Measurements from ENCODE around the gene NCKAP5.

NCKAP5 gene

DNA sequence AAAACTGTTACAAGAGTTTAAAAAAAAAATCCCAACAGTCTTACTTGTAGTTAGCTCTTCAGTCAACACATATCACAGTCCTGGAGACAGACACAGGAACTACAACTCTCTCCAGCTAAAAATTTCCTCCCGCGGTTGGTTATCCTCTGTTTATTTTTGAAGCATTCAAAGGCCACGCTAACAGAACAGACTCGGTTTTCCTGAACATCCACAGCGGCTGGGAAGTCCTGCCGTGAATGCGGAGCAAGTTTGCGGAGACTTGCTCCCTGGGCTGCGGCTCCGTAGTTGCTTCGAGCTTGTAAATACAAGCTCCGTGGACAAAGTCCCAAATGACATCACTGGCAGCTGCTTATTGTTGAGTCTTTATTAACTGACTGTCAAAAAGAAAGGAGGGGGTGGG, at the start of gene NCKAP5:
Gene NCKAP5, minus strand, starts transcription at position 292 of the 400 bp plus-strand sequence. CDS start 50,937 bp downstream, outside the sequence.
- DNase-seq (ENCODE audit: low read depth in 2 of 2): no peak

DNA sequence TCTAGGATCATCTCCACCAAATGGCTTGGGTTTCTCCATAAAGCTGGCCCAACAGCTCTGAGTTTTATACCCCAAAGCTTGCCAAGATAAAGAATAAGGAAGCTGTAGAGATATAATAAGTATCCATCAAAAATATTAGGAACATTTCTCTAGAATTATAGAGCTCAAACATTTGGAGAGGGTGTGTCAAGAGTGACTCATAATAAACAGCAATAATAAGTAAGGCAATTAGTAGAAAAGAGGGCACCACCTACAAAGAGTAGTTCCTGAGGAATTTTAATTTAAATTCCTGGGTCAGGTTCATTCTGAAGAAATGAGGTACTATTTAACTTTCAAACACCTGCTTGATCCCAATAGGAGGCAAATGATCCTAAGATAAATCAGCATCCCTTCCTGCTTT, 41.4 kb upstream of the NCKAP5 start:
- DNase-seq (ENCODE audit: low read depth in 2 of 2): no peak

DNA sequence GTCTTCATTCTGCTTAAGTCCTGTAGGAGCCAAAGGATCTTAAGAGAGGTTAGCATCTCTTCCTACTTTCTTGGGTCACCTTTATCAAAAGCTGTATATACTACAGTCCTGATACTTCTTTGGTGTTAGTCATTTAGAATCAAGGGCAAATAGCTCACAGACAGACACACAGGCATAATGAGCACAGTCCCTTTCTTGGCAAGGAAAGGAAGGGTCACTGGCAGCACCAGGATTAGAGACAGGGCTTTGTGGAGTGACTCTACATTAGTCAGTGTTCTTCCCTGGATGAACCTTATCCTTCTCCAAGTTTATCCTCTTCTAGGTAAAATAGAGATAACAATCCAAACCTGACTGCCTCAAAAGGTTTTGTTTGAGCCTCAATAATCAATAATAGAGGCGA, 40.0 kb upstream of the NCKAP5 start:
- no peak for DNase-seq (ENCODE audit: low read depth in 2 of 2)

DNA sequence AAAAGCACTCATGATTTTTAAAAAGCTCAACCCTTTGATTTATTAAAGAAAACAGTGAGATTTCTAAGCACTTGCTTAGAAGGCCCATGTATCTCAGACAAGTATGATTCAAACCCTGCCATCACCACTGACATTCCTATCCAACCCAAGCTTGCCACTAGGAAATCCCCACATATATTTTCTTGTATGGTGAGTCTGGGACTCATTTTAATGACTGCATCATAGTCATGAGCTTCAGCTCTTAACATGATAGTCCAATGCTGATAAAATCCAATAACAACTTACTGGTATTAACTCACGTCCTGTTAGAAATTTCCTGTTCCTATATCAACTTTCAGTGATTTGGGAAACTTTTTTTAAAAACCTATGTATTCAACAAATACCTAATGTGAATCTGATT, 39.4 kb upstream of the NCKAP5 start:
- no peak for DNase-seq (ENCODE audit: low read depth in 2 of 2)

DNA sequence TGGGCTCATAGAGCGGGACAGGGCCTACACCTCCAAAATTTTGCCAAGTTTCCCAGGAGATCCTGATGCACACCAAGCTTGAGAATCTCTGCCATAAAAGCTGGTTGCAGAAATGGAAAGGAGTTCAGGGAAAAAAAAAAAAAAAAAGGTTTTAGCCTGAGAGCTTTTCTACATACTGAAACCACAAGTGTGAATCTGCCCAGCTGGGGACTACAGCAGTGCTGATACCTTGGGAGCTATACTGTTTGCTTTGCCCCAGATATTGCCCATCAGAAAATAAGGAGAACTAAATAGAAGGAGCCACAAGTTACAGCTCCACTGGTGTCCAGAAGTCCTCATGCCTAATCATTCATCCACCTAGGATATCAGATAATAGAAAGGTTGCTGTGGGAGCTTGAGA, 38.4 kb upstream of the NCKAP5 start:
- no peak for DNase-seq (ENCODE audit: low read depth in 2 of 2)

DNA sequence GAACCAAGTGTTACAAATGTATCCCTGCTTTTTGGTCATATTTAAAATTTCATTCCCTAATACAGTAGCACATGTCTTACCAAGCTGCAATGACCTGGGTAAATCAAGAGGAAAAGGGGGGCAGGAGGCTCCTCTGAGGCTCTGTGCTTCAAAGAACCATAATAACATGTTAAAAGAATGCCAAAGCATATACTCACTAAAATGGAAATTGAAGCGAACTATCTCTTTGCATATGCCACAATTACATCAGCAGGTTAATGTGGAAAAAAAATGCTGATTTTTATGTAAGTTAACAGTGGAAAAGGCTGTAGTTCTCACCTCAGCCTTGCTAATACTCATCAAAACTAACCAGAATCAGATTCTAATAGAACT, 37.5 kb upstream of the NCKAP5 start:
- no peak for DNase-seq (ENCODE audit: low read depth in 2 of 2)

DNA sequence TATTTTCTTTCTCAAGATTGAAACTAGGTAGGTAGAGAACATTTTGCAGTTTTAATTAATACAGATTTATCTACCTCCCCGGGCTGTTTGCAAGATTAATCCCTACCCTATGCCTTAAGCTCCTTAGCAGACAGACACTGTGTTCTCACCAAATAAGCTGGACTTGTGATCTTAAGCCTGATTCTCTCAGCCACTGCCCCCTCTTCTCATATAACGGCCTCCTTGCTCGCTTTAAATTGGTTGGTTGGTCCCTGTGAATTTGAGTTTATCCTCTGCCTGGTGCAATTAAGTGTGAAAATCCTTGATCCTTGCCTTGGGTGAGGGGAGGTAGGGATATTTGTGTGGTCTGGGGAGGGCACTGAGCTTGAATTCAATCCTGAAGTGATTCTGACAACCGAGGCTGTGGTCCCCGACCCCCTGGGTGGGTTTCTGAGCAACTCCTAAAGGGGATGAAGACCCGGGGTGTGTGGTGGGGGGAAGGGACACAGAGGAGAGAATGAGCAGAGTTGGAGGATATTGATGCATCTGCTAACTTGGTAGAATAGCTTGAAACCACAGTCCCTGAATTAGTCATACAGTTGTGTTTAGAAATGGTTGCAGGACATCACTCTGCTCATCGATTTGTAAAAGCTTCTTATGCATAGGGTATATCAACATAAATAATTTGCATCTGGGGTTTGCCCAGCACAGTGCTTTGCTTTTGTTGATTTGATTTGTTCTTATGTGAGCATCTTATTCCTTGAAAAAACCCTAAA, 36.9 kb upstream of the NCKAP5 start:
- no peak for DNase-seq (ENCODE audit: low read depth in 2 of 2)

DNA sequence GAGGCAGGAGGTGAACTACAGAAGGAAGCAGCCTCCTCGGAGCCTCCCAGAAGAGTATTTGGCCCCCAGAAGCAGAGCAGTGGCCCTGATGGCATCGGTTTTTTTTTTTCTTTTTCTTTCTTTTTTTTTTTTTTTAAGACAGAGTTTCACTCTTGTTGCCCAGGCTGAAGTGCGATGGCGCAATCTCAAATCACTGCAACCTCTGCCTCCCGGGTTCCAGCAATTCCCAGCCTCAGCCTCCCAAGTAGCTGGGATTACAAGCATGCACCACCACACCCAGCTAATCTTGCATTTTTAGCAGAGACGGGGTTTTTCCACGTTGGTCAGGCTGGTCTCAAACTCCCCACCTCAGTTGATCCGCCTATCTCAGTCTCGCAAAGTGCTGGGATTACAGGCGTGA, 34.8 kb upstream of the NCKAP5 start:
- no peak for DNase-seq (ENCODE audit: low read depth in 2 of 2)

DNA sequence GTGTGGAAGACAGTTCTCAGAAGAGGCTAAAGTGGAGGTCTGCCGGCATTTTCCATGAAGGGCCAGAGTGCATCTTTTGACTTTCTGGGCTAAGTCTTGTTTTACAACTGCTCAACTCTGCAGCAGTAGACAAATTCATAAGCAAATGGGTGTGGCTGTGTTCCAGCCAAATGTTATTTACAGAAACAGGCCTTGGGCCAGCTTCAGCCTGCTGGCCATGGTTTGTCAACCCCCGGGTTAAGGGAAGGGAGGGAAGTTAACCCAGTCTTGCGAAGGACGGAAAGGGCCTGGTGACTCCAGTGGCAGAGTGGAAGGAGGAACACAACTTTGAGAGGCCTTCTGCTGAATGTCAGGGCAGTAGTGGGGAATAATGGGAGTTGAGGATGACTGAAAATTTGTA, 34.3 kb upstream of the NCKAP5 start:
- DNase-seq (ENCODE audit: low read depth in 2 of 2): no peak

DNA sequence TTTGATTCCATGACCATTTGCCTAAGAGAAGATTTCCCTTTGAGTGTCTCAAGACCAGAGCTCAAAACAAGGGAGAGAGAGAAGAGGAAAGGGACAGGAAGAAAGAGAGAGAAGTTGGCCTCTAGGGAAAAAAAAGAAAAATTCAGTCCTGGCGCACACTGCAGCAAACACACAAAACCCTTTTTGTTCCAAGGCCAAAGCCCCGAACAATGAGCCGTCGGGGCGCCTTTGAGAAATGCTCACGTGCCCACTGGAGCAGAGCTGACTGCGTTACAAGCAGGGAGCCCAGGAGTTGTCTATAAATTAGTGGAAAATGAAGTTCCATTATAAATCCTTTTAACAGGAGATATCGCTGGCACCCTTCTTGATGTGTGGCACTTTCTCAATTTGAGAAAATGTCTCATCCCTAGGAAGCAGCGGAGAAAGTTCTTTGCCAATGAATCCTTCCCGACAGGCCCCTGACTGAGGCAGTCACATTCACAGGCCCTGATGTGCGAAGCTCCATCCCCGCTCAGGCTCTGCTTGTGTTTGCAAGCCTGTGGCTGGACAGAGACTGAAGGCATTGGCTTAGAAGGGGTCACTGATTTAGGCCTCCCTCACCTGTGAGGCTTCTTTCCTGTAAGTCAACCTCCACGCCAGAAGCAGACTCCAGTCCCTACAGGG, 32.1 kb upstream of the NCKAP5 start:
- DNase-seq (ENCODE audit: low read depth in 2 of 2): no peak

DNA sequence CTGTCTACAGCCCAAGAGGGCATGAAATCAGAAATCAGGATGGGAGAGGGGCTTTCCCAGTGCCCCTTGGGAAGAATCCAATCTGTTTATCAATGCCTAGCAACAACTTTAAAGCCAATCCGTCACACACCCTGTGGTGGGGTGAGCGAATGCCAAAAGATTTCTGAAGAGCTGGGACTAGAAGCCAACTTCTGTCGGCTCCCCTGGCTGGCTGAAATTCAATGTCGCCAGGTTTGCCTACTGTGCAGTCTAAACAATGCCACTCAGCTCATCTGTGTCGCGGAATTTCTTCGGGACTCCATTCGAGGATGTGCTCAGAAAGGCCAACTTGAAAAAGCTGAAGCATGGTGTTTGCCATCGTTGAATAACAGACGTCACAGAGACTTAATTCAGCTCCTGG, 31.5 kb upstream of the NCKAP5 start:
- DNase-seq (ENCODE audit: low read depth in 2 of 2): no peak

DNA sequence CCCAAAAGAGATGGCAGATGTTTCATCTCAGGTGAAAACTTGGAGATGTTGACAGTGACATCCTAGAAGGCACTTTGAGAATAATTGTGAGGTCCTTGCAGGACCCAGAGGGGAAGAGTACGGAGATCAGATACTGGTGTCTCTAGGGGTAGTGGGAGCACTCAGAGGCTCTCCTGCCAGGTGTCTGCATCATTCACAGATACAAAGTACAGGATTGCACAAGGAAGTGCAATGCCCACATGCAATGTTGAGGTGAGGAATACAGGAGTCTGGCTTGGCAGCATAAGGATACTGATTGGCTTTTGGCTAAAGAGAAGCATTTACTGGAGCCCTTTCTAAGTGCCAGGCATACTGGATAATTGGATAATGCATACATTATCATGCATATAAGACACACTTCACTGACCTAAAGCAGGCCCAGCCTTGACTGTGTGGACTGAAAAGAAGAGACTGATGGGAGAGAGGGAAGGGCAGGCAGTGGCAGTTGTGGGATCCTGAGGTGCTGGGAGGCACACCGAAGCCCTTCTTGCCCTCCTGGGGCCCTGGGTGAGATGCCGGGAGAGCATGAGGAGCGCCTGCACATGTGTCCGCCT, 31.0 kb upstream of the NCKAP5 start:
- no peak for DNase-seq (ENCODE audit: low read depth in 2 of 2)

DNA sequence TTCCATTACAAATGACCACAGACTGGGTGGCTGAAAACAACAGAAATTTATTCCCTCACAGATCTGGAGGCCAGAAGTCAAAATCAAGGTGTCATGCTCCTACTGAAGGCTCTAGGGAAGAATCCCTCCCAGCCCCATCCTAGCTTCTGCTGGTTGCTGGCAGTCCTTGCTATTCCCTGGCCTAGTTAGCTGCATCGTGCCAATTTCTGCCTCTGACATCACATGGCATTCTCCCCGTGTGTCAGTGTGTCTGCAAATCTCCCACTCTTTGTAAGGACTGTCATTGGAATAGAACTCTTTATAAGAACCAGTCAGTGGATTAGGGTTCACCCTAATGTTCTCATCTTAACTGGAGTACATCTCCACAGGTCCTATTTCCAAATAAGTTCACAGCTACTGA, 30.5 kb upstream of the NCKAP5 start:
- DNase-seq (ENCODE audit: low read depth in 2 of 2): no peak

DNA sequence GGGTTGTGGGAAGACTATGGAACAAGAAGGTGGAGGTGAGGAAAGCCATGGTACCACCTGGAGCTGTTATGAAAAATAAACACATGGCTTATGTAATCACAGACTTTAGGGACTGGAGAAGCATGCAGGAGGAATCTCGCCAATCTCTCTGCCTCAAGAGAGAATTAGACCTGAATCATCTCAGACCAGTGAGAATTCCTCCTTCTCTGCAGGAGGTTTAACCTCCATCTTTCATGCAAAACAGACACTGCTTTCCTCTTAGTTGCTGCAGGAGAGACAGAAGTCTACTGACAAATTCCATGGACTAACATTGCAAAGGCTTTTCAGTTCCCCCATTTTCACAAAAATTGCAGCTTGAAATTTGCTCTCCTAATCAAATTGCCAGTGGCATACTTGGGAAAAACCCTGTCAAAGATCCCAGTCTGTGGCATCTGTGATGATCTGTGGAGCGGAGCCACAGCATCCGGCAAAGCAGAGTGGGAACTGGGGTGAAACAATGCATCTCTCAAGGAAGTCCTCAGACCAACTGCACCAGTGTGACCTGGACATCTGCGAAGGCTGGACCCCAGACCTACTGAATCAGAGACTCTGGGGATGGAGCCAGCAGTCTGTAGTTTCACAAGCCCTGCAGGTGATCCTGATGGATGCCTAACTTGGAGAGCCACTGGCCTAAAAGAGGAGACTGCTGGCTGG, 28.6 kb upstream of the NCKAP5 start:
- no peak for DNase-seq (ENCODE audit: low read depth in 2 of 2)

DNA sequence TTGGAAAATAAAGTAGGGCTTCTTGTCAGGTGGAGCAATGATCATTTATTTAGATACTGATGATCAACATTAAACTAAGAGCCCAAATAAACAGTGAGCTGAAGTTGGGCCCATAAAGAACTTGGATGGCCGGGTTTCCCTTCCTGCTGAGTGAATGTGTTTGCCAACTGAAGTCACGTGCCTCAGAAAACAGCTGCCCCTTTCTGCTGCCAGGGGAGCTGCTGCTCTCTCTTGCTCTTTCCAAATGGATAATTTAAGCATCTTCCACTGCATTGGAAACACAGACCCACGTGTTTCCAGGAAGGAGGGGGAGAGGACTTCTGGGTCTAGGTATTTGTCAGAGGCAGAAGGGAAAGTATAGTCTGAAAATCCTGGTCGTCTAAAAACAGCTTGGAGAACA, 22.9 kb upstream of the NCKAP5 start:
- no peak for DNase-seq (ENCODE audit: low read depth in 2 of 2)

DNA sequence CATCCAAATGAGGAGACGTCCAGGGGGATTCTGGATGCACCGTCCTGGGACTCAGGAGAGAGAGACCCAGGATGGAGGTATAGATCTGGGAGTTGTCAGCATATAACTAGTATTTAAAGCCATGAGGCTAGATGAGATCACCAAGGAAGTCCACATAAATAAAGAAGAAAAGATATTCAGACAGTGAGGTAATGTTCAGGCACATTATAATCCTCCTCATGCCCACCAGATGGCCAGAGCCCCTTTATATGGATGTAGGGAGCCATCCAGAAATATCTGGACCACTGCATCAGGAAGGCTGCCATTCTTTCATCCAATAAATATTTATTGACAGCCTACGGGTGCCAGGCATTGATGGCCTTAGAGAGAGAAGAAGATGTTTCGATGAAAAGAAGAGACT, 21.2 kb upstream of the NCKAP5 start:
- DNase-seq (ENCODE audit: low read depth in 2 of 2): no peak

DNA sequence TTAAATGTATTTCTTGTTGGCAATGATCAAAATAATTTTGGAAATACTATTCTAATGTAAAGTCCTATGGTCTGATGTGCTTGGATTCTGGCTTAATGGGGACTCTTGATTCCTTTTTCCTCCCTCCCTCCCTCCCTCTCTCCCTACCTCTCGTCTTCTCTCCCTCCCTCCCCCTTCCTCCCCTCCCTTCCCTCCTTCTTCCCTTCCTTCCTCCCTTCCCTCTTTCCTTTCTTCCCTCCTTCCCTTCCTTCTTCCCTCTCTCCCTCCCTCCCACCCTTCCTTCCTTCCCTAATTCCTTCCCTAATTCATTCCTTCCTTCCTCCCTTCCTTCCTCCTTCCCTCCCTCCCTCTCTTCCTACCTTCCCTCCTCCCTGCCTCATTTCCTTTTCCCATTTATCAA, 19.9 kb upstream of the NCKAP5 start:
- DNase-seq (ENCODE audit: low read depth in 2 of 2): no peak

DNA sequence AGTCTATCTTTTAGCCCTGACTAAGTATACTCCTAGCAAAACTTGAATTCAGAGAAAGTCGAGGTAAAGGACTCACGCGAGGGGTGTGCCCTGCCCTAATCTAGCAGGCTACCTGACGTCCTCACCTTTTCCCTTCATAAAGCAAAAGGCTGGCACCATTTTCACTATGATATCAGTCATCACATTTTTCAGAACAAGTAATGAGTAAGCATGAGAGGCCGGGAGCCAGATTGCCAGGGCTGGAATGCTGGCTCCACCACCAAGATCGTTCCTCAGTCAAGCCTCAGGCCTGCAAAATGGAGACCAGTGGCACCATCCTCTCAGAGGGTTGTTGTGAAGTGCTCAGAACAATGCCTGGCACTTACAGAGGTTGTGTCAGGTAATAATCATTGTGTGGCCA, 18.7 kb upstream of the NCKAP5 start:
- no peak for DNase-seq (ENCODE audit: low read depth in 2 of 2)

DNA sequence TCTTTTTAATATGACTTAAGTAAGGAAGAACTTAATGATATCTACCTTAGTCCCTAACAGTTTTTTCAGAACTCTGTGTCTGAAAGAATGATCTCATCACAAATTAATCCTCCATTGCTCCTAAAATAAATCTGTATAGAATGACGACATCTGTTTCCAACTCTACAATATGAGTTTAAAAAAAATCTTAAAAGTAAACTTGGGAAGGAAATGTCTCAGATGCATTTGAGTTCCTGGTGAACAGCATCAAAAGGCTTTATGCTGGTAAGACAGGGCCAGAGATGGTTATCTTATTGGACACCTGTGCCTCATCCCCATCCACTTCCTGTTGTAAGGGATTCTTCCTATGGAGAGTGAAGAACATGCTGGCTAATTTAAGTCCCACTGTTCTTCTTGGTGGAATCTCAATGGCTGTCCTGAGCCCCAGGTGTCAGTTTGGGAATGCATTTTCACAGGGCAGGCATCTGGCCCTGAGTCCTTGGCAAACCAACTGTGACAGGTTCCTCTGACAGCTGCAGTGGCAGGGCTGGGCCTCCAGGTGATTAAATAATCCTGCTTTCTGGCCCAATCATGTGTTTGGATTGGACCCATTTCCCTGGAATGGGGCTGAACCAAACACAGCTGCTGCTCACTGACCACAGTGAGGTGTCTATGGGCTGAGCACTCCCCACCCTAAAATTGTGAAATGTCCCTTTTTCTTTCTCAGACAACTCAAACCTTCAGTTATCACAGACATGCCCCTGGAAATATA, 12.9 kb upstream of the NCKAP5 start:
- no peak for DNase-seq (ENCODE audit: low read depth in 2 of 2)

DNA sequence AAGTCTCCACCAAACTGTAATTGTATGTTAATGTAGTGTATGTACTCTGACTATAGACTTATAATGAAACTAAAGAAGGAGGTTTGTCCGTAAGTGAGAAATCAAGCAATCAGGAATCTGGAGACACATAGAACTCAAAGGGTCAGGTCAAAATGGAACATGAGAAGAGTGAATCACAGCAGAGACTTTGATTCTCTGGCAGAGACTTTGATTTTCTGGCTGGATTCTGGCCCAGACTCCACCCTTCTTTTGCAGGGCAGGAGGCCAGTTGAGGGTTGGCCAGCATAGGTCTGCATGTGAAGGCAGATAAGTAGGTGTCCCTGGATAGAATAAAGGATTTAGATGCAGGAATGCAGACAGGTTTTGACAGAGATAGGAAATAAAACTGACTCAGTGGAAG, 11.0 kb upstream of the NCKAP5 start:
- DNase-seq (ENCODE audit: low read depth in 2 of 2): no peak

DNA sequence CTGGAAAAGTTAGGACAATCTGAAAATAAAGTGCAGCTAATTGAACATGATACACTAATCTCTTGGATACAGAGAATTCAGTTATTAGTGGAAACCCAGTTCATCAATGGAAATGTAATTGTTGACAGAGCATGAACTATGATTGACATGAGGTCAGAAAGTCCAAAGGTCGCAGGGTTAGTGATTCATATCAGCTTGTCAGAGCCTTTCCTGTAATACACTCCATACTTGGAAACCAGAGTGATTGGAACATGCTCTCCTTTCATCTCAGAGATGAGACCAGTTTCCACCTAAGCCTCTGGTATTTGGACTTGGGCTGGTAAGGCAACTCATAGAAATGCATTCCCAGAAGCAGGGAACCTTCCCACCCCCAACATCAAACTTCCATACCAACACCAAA, 8.5 kb upstream of the NCKAP5 start:
- no peak for DNase-seq (ENCODE audit: low read depth in 2 of 2)

DNA sequence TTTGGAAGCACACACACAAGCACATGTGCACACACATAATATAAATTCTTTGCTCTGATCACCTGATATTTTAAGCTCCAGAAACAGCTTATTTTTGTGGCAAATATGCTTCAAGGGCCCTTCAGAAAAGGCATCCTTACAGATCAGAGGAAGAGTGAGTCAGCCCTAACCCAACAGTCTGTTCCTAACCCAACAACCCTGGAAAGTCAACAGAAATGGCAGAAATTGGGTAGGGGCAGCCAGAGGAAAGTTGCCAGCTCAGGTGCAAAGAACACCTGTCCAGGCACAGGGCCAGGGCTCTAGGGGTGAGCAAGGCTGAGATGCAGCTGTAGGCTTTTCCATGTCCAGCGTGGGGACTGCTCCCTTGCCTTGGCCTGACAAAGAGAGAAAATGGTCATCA, 6.4 kb upstream of the NCKAP5 start:
- DNase-seq (ENCODE audit: low read depth in 2 of 2): no peak
